HepG2 (cell line): ENCODE results near the gene ABCF1. TPM values are rescaled to one million over a fixed set of nuclear protein-coding genes. Genes with fewer than 3 reads are reported as not detected.

Source experiments
- CENPX ChIP-seq: sonication (generic); formaldehyde crosslinking; IDR thresholded peaks from 2 replicates; pipeline ENCODE4 v1.9.0; 2021; ENCODE audit warnings: mild to moderate bottlenecking, missing genetic modification reagents, moderate library complexity
- GZF1 ChIP-seq: sonication (generic); formaldehyde crosslinking; IDR thresholded peaks from 2 replicates; pipeline ENCODE4 v1.5.1; 2020; ENCODE audit warnings: mild to moderate bottlenecking, missing genetic modification reagents
- JDP2 ChIP-seq: sonication (generic); formaldehyde crosslinking; IDR thresholded peaks from 2 replicates; pipeline ENCODE4 v1.8.1; 2022; ENCODE audit warnings: missing genetic modification reagents, borderline replicate concordance
- MLLT10 ChIP-seq: sonication (generic); formaldehyde crosslinking; IDR thresholded peaks from 2 replicates; pipeline ENCODE4 v1.4.0; 2020; ENCODE audit warnings: missing genetic modification reagents
- MYC ChIP-seq: sonication (generic); formaldehyde crosslinking; IDR thresholded peaks from 2 replicates; pipeline ENCODE4 v1.9.0; 2021; ENCODE audit warnings: missing genetic modification reagents, borderline replicate concordance
- PRMT3 ChIP-seq: sonication (generic); formaldehyde crosslinking; IDR thresholded peaks from 2 replicates; pipeline ENCODE4 v1.8.1; 2022; ENCODE audit warnings: low read depth, mild to moderate bottlenecking, moderate library complexity, missing genetic modification reagents, borderline replicate concordance
- SATB2 ChIP-seq: sonication (generic); formaldehyde crosslinking; IDR thresholded peaks from 2 replicates; pipeline ENCODE4 v1.5.0; 2020; ENCODE audit warnings: missing genetic modification reagents
- SETDB1 ChIP-seq: sonication (generic); formaldehyde crosslinking; IDR thresholded peaks from 2 replicates; pipeline ENCODE4 v1.5.1; 2020; ENCODE audit warnings: missing genetic modification reagents, mild to moderate bottlenecking, borderline replicate concordance
- ZBTB42 ChIP-seq: sonication (generic); formaldehyde crosslinking; IDR thresholded peaks from 2 replicates; pipeline ENCODE4 v1.5.0; 2020; ENCODE audit warnings: mild to moderate bottlenecking, missing genetic modification reagents
- ZFP36 ChIP-seq: fragments of 150-350 bp; IDR thresholded peaks from 2 replicates; pipeline ENCODE4 v1.6.1; 2018; ENCODE audit warnings: borderline replicate concordance, low read length, low read depth; ENCODE audit not compliant: partially characterized antibody
- ZMYM2 ChIP-seq: sonication (generic); formaldehyde crosslinking; IDR thresholded peaks from 2 replicates; pipeline ENCODE4 v1.8.0; 2022; ENCODE audit warnings: mild to moderate bottlenecking, missing genetic modification reagents
- ZNF282 ChIP-seq: fragments of 450-650 bp; IDR thresholded peaks from 2 replicates; pipeline ENCODE4 v1.6.1; 2018; ENCODE audit not compliant: partially characterized antibody
- ZNF607 ChIP-seq: sonication (generic); formaldehyde crosslinking; IDR thresholded peaks from 2 replicates; pipeline ENCODE4 v1.5.1; 2020; ENCODE audit warnings: missing genetic modification reagents, mild to moderate bottlenecking, borderline replicate concordance
- ZNF652 ChIP-seq: IDR thresholded peaks from 2 replicates; pipeline ENCODE4 v1.6.1; 2016; ENCODE audit warnings: low read depth, borderline replicate concordance
- polyA plus RNA-seq, 8 experiments: library from polyadenylated mRNA; depleted of rRNA in 3 of 8; stranded (reverse) in 7 of 8; unstranded in 1 of 8; fragments of >200 nt; fragmentation: Illumina TruSeq in 4 of 8; extraction: Trizol in 4 of 8; gene quantifications; 2 replicates each; pipeline versions ENCODE4 v1.2.1 to v1.2.3, GENCODE V29; 2011 to 2016; ENCODE audit warnings: low read depth in 4 of 8, missing spikeins in 1 of 8, mixed read lengths in 1 of 8; ENCODE audit not compliant: insufficient read depth in 1 of 8
- total RNA-seq, 5 experiments: library from RNA; depleted of rRNA; stranded (reverse); fragments of >200 nt; fragmentation: Illumina TruSeq; extraction: Trizol; gene quantifications; 2 replicates each; pipeline ENCODE4 v1.2.3, GENCODE V29; 2016; ENCODE audit warnings: low read depth in 1 of 5
- TF ChIP-seq, protein P1 (sequence below): sonication (generic); formaldehyde crosslinking; IDR thresholded peaks from 2 replicates; pipeline ENCODE4 v1.4.0; 2020; ENCODE audit warnings: missing genetic modification reagents, borderline replicate concordance
- TF ChIP-seq, protein P2 (sequence below): sonication (generic); formaldehyde crosslinking; IDR thresholded peaks from 2 replicates; pipeline ENCODE4 v1.4.0; 2020; ENCODE audit warnings: low read depth, missing genetic modification reagents
- TF ChIP-seq, protein P3 (sequence below): IDR thresholded peaks from 2 replicates; pipeline ENCODE4 v1.6.1; 2016; ENCODE audit warnings: low read depth, borderline replicate concordance
- TF ChIP-seq, protein P4 (sequence below): sonication (generic); formaldehyde crosslinking; conservative IDR thresholded peaks from 2 replicates; pipeline ENCODE4 v1.4.0; 2020; ENCODE audit warnings: missing genetic modification reagents

The ABCF1 gene
- total and polyA plus RNA-seq, 2 of the 13 experiments (the other 11 are each of a cell fraction or from before 2014, with no cell fraction given), result 25.4 to 98.9 TPM

DNA sequence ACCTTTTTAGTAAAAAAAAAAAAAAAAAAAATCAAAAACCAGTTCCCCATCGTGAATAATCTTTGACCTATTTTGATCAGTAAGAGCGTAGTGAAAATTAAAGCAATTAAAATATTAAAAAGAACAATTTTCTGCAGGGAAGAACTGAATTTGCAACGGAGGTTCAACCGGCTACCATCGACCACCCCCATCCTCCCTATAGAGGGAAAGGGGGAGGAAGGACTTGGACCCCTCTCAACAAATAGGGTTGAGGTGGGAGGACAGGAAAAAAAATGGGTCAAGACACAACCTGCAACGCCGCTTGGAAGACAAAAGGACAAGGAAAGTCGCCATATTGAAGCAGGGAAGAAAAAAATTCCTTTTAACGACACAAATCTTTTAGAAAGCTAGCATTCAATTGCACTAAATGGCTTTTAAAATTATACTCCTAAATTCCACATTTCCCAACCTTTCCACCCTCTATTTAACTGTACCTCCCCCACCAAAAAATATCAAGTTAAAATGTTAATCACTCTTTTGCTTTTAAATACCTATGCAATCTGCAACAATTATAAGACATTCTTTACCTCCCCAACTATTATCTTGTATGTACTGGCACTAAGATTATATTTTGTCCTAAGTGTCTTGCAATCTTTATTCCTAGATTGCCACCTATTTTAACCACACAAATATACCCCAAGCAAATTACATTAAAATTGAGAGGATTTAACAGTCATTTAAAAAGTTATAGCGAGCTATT is 44.1 kb downstream of the ABCF1 start (continued):
- TF ChIP-seq CENPX (CRISPR knock-in tag) (no peak), ZBTB42 (CRISPR knock-in tag) (no peak), PRMT3 (CRISPR knock-in tag) (no peak), ZNF607 (CRISPR knock-in tag) (no peak), JDP2 (CRISPR knock-in tag) (no peak), ZNF652 (CRISPR knock-in tag) (no peak), MYC (CRISPR knock-in tag) (no peak), ZFP36 (no peak), MLLT10 (CRISPR knock-in tag) (peak; percentile 24; the same call in 1 of the 2 replicates), GZF1 (CRISPR knock-in tag) (no peak; the same call in 1 of the 2 replicates), ZMYM2 (CRISPR knock-in tag) (no peak), ZNF282 (no peak), SETDB1 (no peak), SATB2 (CRISPR knock-in tag) (no peak)
- TF ChIP-seq, protein P1, sequence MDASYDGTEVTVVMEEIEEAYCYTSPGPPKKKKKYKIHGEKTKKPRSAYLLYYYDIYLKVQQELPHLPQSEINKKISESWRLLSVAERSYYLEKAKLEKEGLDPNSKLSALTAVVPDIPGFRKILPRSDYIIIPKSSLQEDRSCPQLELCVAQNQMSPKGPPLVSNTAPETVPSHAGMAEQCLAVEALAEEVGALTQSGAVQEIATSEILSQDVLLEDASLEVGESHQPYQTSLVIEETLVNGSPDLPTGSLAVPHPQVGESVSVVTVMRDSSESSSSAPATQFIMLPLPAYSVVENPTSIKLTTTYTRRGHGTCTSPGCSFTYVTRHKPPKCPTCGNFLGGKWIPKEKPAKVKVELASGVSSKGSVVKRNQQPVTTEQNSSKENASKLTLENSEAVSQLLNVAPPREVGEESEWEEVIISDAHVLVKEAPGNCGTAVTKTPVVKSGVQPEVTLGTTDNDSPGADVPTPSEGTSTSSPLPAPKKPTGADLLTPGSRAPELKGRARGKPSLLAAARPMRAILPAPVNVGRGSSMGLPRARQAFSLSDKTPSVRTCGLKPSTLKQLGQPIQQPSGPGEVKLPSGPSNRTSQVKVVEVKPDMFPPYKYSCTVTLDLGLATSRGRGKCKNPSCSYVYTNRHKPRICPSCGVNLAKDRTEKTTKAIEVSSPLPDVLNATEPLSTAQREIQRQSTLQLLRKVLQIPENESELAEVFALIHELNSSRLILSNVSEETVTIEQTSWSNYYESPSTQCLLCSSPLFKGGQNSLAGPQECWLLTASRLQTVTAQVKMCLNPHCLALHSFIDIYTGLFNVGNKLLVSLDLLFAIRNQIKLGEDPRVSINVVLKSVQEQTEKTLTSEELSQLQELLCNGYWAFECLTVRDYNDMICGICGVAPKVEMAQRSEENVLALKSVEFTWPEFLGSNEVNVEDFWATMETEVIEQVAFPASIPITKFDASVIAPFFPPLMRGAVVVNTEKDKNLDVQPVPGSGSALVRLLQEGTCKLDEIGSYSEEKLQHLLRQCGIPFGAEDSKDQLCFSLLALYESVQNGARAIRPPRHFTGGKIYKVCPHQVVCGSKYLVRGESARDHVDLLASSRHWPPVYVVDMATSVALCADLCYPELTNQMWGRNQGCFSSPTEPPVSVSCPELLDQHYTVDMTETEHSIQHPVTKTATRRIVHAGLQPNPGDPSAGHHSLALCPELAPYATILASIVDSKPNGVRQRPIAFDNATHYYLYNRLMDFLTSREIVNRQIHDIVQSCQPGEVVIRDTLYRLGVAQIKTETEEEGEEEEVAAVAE, result peak; percentile 32; the same call in 1 of the 2 replicates
- TF ChIP-seq, protein P2, sequence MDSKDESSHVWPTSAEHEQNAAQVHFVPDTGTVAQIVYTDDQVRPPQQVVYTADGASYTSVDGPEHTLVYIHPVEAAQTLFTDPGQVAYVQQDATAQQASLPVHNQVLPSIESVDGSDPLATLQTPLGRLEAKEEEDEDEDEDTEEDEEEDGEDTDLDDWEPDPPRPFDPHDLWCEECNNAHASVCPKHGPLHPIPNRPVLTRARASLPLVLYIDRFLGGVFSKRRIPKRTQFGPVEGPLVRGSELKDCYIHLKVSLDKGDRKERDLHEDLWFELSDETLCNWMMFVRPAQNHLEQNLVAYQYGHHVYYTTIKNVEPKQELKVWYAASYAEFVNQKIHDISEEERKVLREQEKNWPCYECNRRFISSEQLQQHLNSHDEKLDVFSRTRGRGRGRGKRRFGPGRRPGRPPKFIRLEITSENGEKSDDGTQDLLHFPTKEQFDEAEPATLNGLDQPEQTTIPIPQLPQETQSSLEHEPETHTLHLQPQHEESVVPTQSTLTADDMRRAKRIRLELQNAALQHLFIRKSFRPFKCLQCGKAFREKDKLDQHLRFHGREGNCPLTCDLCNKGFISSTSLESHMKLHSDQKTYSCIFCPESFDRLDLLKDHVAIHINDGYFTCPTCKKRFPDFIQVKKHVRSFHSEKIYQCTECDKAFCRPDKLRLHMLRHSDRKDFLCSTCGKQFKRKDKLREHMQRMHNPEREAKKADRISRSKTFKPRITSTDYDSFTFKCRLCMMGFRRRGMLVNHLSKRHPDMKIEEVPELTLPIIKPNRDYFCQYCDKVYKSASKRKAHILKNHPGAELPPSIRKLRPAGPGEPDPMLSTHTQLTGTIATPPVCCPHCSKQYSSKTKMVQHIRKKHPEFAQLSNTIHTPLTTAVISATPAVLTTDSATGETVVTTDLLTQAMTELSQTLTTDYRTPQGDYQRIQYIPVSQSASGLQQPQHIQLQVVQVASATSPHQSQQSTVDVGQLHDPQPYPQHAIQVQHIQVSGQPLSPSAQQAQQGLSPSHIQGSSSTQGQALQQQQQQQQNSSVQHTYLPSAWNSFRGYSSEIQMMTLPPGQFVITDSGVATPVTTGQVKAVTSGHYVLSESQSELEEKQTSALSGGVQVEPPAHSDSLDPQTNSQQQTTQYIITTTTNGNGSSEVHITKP (CRISPR knock-in tag), result peak; percentile 14; the same call in 1 of the 2 replicates
- TF ChIP-seq, protein P3, sequence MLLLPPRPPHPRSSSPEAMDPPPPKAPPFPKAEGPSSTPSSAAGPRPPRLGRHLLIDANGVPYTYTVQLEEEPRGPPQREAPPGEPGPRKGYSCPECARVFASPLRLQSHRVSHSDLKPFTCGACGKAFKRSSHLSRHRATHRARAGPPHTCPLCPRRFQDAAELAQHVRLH, result no peak
- TF ChIP-seq, protein P4, sequence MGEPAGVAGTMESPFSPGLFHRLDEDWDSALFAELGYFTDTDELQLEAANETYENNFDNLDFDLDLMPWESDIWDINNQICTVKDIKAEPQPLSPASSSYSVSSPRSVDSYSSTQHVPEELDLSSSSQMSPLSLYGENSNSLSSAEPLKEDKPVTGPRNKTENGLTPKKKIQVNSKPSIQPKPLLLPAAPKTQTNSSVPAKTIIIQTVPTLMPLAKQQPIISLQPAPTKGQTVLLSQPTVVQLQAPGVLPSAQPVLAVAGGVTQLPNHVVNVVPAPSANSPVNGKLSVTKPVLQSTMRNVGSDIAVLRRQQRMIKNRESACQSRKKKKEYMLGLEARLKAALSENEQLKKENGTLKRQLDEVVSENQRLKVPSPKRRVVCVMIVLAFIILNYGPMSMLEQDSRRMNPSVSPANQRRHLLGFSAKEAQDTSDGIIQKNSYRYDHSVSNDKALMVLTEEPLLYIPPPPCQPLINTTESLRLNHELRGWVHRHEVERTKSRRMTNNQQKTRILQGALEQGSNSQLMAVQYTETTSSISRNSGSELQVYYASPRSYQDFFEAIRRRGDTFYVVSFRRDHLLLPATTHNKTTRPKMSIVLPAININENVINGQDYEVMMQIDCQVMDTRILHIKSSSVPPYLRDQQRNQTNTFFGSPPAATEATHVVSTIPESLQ (CRISPR knock-in tag), result no peak
